GM12864 (cell line): Measurements from ENCODE around the gene NSG1.

Experiments
- DNase-seq: peaks from one replicate; pipeline ENCODE4 v3.0.0-alpha.2; 2011; ENCODE audit warnings: low read depth
- H3K4me3 ChIP-seq: 2 replicates; pipeline ENCODE4 v1.5.1; 2011; ENCODE audit warnings: mild to moderate bottlenecking, low read depth, low read length, control low read depth
- CTCF ChIP-seq: IDR thresholded peaks from 2 replicates; pipeline ENCODE4 v1.5.1; 2011; ENCODE audit warnings: low read depth, mild to moderate bottlenecking, moderate library complexity, low read length, control low read depth, inconsistent platforms; ENCODE audit errors: missing control alignments

Gene NSG1

GRCh38 chr4:4407299-4408131 is 20.6 kb downstream of the NSG1 start:
- H3K4me3 ChIP-seq, result no peak overlapping the region
- TF ChIP-seq CTCF, result no peak

DNA sequence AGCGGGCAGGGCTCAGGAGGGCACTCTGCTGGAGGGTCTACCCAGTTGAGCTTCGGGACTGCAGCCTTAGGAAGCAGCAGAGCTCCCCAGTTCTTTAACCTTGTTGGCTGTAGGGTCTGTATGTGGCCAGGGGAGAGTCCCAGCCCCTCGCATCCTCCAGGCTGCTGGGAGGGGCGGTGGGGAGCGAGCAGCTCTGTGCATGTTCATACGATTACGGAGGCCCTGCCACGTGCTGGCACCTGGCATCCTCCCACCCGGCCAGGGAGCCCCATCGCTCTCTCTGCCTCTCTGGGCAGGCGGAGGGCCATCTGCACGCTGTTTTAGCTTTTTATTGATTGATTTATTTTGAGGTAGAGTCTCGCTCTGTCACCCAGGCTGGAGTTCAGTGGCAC is 21.2 kb downstream of the NSG1 start:
- H3K4me3 ChIP-seq, result no peak overlapping the region
- no peak for DNase-seq
- no peak for TF ChIP-seq CTCF

More at GRCh38 chr4:4407299-4408131, 20.6 kb downstream of the NSG1 start:
- DNase-seq, result no peak

GRCh38 chr4:4408576-4409335 is 21.9 kb downstream of the NSG1 start:
- DNase-seq, result no peak
- TF ChIP-seq CTCF, result no peak
- H3K4me3 ChIP-seq, result no peak overlapping the region

DNA sequence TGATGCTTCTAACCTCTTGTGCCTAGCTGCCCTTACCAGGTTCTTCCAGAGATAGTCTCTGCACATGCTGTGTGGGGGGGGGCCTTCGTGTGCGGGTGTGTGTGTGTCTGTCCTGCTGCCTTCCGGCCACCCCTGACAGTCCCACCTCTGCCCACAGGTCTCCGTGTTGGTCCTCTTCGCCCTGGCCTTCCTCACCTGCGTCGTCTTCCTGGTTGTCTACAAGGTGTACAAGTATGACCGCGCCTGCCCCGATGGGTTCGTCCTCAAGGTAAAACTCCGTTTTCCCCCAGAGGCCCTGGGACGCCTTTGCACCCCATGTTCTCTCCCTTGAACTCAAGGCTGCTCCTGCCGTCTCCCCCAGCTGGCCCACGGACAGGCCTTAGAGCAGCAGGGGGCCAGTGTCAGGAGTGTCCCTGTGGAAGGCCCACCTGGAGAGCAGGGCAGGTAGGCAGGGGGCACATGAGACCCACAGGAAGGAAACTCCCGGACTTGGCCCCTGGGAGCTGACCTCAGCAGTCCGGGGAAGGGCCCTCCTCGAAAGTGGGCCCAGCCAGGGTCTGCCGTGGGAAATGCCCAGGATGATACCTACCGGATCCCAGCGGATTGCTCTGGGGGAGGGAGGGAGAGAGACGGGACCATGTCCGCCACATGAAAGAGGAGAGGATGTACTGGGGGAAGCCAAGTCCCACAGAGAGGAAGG is 22.7 kb downstream of the NSG1 start:
- DNase-seq, result no peak
- no peak for TF ChIP-seq CTCF
- H3K4me3 ChIP-seq, result no peak overlapping the region

DNA sequence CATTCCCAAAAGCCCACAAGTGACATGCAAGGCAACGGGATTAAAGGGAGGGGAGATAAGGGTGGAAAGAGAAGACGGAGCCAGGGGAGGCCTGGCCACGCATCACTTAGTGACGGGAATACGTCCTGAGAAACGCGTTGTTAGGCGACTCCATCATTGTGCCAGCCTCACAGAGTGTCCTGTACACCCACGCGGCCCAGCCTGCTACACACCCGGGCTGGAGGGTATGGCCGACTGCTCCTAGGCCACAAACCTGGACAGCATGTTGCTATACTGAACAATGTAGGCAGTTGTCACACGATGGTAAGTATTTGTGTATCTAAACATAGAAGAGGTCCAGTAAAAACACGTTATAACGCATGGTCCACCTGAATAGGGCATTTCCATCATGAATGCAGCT is 23.4 kb downstream of the NSG1 start:
- no peak for TF ChIP-seq CTCF
- DNase-seq, result no peak
- no peak overlapping the region for H3K4me3 ChIP-seq

DNA sequence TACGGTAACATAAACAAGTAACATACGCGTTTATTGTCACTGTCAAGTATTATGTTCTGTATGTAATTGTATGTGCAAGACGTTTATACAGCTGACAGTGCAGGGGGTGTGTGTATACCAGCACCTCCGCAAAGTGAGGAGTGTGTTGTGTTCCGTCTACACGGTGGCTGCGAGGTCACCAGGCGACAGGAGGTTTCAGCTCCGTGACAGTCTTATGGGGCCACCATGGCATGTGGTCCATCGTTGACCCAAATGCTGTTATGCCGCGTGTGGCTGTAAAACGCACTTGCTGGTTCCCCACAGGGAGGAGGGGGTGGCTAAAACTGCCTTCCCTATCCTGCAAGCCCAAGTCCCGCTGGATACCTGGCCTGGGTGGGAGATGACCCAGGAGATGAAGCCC is 25.0 kb downstream of the NSG1 start:
- TF ChIP-seq CTCF, result no peak
- DNase-seq, result no peak
- H3K4me3 ChIP-seq, result no peak overlapping the region
